Smooth muscle cell (in vitro differentiated cells): ENCODE measurements around the gene HNRNPUL1. TPM values are rescaled to one million over a fixed set of nuclear protein-coding genes. Genes with fewer than 3 reads are reported as not detected.
A peak's percentile ranks its signal among the peaks of the same experiment; 100 is the strongest.
"Not testable (repeated sequence)": the region's sequence is repeated elsewhere in the genome, so short reads cannot be mapped to it uniquely, and the experiment has no call there.

Experiments used
- DNase-seq: peaks from one replicate; lab custom pipeline; 2025; ENCODE audit not compliant: unreplicated experiment; lab: John Stamatoyannopoulos, UW
- H2AFZ ChIP-seq: fragments of 200-600 bp; sonication (generic); 2 replicates; pipeline ENCODE4 v1.6.0; 2016; ENCODE audit warnings: antibody characterized with exemption, low read depth, mild to moderate bottlenecking
- H3F3A ChIP-seq: fragments of 200-600 bp; sonication (generic); 2 replicates; pipeline ENCODE4 v1.6.0; 2017; ENCODE audit warnings: antibody characterized with exemption, low read depth
- H3K27ac ChIP-seq: fragments of 200-600 bp; sonication (generic); 2 replicates; pipeline ENCODE4 v1.5.1; 2016; ENCODE audit warnings: low read depth, mild to moderate bottlenecking
- H3K27me3 ChIP-seq: fragments of 200-600 bp; sonication (generic); 2 replicates; pipeline ENCODE4 v1.6.1; 2016; ENCODE audit warnings: low read depth, mild to moderate bottlenecking
- H3K36me3 ChIP-seq: fragments of 200-600 bp; sonication (generic); 2 replicates; pipeline ENCODE4 v1.5.1; 2016; ENCODE audit warnings: low read depth
- H3K4me1 ChIP-seq: fragments of 200-600 bp; sonication (generic); 2 replicates; pipeline ENCODE4 v1.5.1; 2016; ENCODE audit warnings: low read depth
- H3K4me2 ChIP-seq: fragments of 200-600 bp; sonication (generic); 2 replicates; pipeline ENCODE4 v1.6.0; 2016; ENCODE audit warnings: mild to moderate bottlenecking
- H3K4me3 ChIP-seq: fragments of 200-600 bp; sonication (generic); 2 replicates; pipeline ENCODE4 v1.5.1; 2016; ENCODE audit warnings: mild to moderate bottlenecking
- H3K79me2 ChIP-seq: fragments of 200-600 bp; sonication (generic); 2 replicates; pipeline ENCODE4 v1.6.0; 2016; ENCODE audit warnings: low read depth, mild to moderate bottlenecking
- H3K9ac ChIP-seq: fragments of 200-600 bp; sonication (generic); 2 replicates; pipeline ENCODE4 v1.6.0; 2016; ENCODE audit warnings: low read depth
- H3K9me3 ChIP-seq: fragments of 200-600 bp; sonication (generic); replicated peaks from 2 replicates; pipeline ENCODE4 v1.5.1; 2016; ENCODE audit warnings: low read depth
- H4K20me1 ChIP-seq: fragments of 200-600 bp; sonication (generic); 2 replicates; pipeline ENCODE4 v1.6.0; 2016; ENCODE audit warnings: low read depth
- WGBS: methylation state at CpG from one replicate; pipeline ENCODE4 v1.1.7; 2016; ENCODE audit warnings: low lambda C conversion rate; 5-methylcytosine and 5-hydroxymethylcytosine counted together
- polyA plus RNA-seq: library from polyadenylated mRNA; unstranded; fragments of >200 nt; fragmentation: Nextera tagmentation; extraction: Ambion mirVana; gene quantifications from 2 replicates; pipeline ENCODE4 v1.2.1, GENCODE V29; 2016
- total RNA-seq: library from RNA; depleted of rRNA; stranded (reverse); fragments of >200 nt; gene quantifications from 2 replicates; pipeline ENCODE4 v1.2.3, GENCODE V29; 2014
- TF ChIP-seq, protein P1 (sequence below): fragments of 200-600 bp; sonication (generic); IDR thresholded peaks from 2 replicates; pipeline ENCODE4 v1.5.1; 2017; ENCODE audit warnings: borderline replicate concordance, mild to moderate bottlenecking, antibody characterized with exemption; ENCODE audit not compliant: insufficient read depth, poor library complexity, severe bottlenecking

Gene HNRNPUL1
- total and polyA plus RNA-seq, 2 experiments from 2014 or later, result 101 to 125 TPM

DNA sequence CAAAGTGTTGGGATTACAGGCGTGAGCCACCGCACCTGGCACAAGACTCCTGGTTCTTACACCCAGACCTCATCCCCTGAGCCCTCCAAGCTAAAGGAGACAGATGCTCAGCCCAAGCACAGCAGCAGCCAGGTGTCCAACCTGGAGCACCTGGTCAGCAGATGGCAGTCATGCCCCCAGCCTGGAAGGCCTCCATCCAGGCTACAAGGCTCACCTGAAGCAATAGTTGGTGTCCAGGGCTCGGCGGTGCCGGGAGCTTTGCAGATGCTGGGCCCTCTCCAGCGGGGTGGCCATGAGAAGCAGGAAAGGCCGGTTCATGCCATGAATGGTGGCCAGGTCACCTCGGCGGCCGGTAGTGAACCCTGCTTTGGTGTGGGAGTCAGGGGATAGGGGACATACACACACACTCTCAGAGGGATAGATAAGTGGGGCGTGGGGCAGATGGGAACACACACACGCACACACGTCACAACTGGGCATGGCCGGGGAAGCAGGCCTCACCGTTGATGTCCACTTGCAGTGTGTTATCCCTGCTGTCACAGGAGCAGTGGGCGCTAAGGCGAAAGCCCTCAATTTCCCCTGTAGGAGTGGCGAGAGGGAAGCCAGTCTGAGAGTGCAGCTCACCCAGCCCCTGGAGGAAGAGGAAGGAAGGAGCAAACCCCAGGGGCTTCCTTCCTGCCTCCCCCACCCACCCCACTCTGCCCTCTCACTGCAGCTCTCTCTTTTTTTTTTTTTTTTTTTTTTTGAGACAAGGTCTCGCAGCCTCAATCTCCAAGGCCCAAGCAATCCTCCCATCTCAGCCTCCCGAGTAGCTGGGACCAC lies 77.7 kb downstream of the HNRNPUL1 start:
- Histone ChIP-seq H3K9ac (no peak overlapping the region), H3F3A (peaks cover 16% of the 10 kb centered on the region), H3K79me2 (peaks cover 62% of the 10 kb centered on the region), H3K27me3 (no peaks in the 10 kb centered on the region), H2AFZ (no peak overlapping the region), H3K36me3 (no peaks in the 10 kb centered on the region), H4K20me1 (peaks cover 94% of the 10 kb centered on the region), H3K27ac (no peak overlapping the region), H3K4me2 (no peak overlapping the region), H3K9me3 (no peaks in the 10 kb centered on the region), H3K4me3 (no peak overlapping the region), H3K4me1 (no peaks in the 10 kb centered on the region)
- TF ChIP-seq, protein P1, sequence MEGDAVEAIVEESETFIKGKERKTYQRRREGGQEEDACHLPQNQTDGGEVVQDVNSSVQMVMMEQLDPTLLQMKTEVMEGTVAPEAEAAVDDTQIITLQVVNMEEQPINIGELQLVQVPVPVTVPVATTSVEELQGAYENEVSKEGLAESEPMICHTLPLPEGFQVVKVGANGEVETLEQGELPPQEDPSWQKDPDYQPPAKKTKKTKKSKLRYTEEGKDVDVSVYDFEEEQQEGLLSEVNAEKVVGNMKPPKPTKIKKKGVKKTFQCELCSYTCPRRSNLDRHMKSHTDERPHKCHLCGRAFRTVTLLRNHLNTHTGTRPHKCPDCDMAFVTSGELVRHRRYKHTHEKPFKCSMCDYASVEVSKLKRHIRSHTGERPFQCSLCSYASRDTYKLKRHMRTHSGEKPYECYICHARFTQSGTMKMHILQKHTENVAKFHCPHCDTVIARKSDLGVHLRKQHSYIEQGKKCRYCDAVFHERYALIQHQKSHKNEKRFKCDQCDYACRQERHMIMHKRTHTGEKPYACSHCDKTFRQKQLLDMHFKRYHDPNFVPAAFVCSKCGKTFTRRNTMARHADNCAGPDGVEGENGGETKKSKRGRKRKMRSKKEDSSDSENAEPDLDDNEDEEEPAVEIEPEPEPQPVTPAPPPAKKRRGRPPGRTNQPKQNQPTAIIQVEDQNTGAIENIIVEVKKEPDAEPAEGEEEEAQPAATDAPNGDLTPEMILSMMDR, result no peak
- 95% methylated on average over 17 of the region's 20 CpGs for WGBS
- no peak for DNase-seq

GRCh38 chr19:41344162-41344561 lies 80.0 kb downstream of the HNRNPUL1 start:
- Histone ChIP-seq H3K4me3 (no peak overlapping the region), H3K4me1 (no peaks in the 10 kb centered on the region)
- TF ChIP-seq, protein P1, result no peak

GRCh38 chr19:41346916-41347315 lies 82.7 kb downstream of the HNRNPUL1 start:
- not testable (repeated sequence) for DNase-seq, H3K36me3 ChIP-seq, H3K4me1 ChIP-seq, H2AFZ ChIP-seq, H3K9me3 ChIP-seq, H3K4me3 ChIP-seq, H3K4me2 ChIP-seq, H3K27ac ChIP-seq, H3K9ac ChIP-seq, H3K27me3 ChIP-seq
- 88% methylated on average over 9 of the region's 9 CpGs for WGBS
- H3F3A ChIP-seq, result peaks cover 12% of the 10 kb centered on the region
- H4K20me1 ChIP-seq, result peaks cover 97% of the 10 kb centered on the region
- H3K79me2 ChIP-seq, result peaks cover 80% of the 10 kb centered on the region

More at GRCh38 chr19:41344162-41344561, 80.0 kb downstream of the HNRNPUL1 start:
- H3K36me3 ChIP-seq, result peaks cover 3% of the 10 kb centered on the region
- H3K9ac ChIP-seq, result no peak overlapping the region
- no peaks in the 10 kb centered on the region for H3K27me3 ChIP-seq
- H3K79me2 ChIP-seq, result peaks cover 65% of the 10 kb centered on the region
- H3K9me3 ChIP-seq, result no peaks in the 10 kb centered on the region
- H4K20me1 ChIP-seq, result peaks cover 94% of the 10 kb centered on the region
- 90% methylated on average over 2 of the region's 2 CpGs for WGBS
- no peak overlapping the region for H3K4me2 ChIP-seq
- DNase-seq, result no peak
- H3K27ac ChIP-seq, result no peak overlapping the region
- peaks cover 16% of the 10 kb centered on the region for H3F3A ChIP-seq
- H2AFZ ChIP-seq, result no peak overlapping the region

DNA sequence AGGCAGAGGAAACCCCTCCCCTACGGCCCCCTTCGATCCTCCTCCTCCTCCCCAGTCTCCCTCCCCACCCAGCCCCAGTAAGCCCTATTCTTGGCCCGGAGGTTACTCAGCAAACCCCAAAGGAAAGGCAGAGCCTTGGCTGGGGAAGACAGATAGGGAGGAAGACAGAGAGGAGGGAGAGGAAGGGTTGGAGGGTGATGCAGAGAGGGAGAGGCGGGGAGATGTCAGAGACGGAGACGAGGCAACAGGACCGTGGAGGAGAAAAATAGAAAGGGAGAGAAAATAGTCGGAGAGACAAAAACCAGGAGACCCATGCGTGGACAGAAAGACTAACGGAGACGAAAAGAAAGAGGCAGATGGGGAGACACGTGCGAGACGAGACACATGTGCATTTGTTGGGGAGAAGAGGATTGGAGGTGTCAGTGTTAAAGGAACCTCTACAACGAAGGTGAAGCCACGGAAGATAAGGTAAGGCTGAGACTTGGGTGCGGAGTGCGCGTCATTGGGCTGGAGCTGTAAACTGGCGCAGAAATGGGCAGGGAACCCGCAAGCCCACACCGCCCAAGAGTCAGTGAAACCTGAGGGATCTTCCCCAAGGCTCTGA lies 86.7 kb downstream of the HNRNPUL1 start:
- Histone ChIP-seq H3K9ac (peak overlapping the region; percentile 83), H3K27ac (peak overlapping the region; percentile 37), H3F3A (peaks cover 17% of the 10 kb centered on the region), H3K4me1 (no peaks in the 10 kb centered on the region), H3K9me3 (no peaks in the 10 kb centered on the region), H3K36me3 (peaks cover 3% of the 10 kb centered on the region), H3K79me2 (peaks cover 76% of the 10 kb centered on the region), H3K4me2 (peak overlapping the region; percentile 94), H3K4me3 (peak overlapping the region; percentile 76), H4K20me1 (peaks cover 72% of the 10 kb centered on the region), H3K27me3 (no peaks in the 10 kb centered on the region), H2AFZ (no peak overlapping the region)
- DNase-seq, result no peak
- 4% methylated on average over 21 of the region's 22 CpGs for WGBS
- TF ChIP-seq, protein P1, result no peak
